IPS DF 19.7 (cell line): ENCODE results near the gene CPEB3.
"Not testable (repeated sequence)": the region's sequence is repeated elsewhere in the genome, so short reads cannot be mapped to it uniquely, and the experiment has no call there.

Source experiments
- DNase-seq: peaks from one replicate; pipeline ENCODE4 v3.0.0-alpha.2; 2013; ENCODE audit warnings: low read depth, low spot score

CPEB3 gene

GRCh38 chr10:92142949-92143348 is 147.9 kb downstream of the CPEB3 start:
- no peak for DNase-seq

- DNase-seq = no peak
These were observed 148.4 kb downstream of the CPEB3 start for GRCh38 chr10:92142512-92142911.

GRCh38 chr10:92141147-92141546 is 149.7 kb downstream of the CPEB3 start:
- DNase-seq = not testable (repeated sequence)

DNA sequence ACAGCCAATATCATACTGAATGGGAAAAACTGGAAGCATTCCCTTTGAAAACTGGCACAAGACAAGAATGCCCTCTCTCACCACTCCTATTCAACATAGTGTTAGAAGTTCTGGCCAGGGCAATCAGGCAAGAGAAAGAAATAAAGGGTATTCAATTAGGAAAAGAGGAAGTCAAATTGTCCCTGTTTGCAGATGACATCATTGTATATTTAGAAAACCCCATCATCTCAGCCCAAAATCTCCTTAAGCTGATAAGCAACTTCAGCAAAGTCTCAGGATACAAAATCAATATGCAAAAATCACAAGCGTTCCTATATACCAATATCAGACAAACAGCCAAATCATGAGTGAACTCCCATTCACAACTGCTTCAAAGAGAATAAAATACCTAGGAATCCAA is 156.8 kb downstream of the CPEB3 start:
- DNase-seq = not testable (repeated sequence)

GRCh38 chr10:92131275-92131820 is 159.5 kb downstream of the CPEB3 start:
- no peak for DNase-seq

GRCh38 chr10:92130622-92131274 is 160.1 kb downstream of the CPEB3 start:
- DNase-seq = no peak

- DNase-seq = no peak
These were observed 164.7 kb downstream of the CPEB3 start for GRCh38 chr10:92126100-92126650.

DNA sequence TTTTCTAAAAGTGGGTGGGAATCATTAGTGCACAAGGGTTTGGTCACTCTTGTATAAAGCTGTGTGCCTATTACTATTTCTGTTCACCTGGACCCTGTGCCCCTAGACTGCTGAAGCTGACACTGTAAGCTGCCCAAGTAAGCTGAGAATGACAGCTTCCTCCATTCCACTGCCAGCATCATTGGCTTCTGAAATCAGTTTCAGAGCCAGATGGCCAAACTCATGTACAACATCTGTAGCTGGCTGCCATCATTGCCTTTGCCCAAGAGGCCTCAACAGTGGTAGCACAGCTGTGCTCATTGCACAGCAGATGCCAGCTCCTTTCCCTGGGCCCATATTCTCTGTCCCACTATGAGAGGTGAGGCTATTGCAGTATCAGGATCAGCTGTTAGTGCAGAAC is 165.7 kb downstream of the CPEB3 start:
- DNase-seq = no peak

DNA sequence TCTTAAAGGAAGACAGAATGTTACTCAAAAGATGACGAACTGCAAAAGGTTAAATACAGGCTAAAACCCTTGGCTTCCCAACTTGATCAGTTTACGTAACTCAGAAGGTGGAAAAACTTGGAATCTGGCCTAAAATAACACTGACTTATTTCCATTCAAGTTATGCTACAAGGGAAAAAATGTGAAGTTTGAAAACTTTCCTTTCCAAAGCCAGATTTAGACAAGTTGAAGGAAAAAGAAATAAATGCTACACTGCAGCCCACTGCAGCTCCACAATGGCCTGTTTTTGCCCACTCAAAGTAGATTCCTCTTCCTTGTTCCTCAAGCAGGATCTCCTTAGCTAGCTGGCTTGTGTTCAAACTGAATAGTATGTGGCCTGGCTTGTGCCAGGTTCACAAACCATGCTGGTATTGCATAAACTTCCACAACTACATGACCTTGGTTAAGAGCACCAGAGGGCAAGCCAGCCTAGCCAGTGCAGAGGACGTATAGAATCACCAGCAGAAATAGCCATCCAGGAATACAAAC is 166.2 kb downstream of the CPEB3 start:
- DNase-seq = no peak

GRCh38 chr10:92124020-92124419 is 166.9 kb downstream of the CPEB3 start:
- no peak for DNase-seq

- DNase-seq = no peak
These were observed 167.9 kb downstream of the CPEB3 start for GRCh38 chr10:92122941-92123450.

DNA sequence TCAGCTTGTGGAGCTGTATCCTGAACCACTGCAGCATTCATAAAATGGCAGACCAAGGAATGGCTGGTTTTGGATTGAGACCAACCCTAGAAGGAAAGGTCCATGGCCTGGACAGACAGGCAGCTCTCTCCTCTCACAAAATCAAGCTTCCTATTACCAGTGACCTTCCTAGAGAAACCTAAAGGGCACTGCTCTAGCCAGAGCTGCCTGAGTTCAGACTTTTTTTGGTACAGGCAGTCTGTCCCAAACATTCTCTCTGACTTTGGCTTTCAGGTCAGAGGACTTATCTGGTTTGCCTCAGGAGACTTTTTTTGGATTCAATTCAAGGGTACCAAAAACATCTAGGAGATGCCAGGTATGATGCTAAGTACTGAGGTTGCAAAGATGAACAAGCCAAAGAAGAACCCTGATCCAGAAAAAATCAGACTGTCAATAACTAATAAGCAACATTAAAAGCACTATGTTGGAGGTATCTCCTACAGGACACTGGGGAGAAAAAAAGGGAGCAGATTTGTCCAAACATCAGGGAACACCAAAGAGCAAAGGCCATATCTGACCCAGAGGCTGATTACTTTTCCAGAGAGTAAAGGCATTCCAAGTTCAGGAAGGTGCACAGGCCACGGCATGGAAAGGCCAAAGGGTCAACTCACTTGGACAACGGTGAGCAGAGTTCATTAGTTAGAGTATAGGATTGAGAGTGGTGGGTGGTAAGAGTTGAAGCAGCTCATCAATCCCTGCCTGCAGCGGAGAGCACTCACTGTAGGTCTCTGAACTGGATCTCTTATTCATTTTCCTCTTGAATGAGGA is 169.0 kb downstream of the CPEB3 start:
- no peak for DNase-seq

DNA sequence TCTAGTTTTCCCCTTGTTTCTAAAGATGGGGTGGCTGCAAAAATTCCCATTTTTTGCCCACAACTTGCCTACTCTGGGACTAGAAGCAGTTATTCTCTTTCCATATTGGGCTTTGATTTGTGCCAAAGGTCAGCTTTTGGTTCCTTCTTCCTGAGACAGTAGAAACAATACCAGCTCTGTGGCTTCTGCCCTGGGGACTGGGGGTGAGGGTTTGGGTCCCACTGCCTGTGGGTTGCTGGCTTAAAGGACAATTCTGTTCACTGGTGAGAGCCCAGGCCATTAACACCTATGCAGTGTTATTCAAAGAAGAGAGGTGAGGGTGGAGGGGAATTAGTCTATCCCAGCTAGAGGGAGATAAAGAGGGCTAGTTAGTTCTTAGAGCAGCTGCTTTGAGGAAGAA is 171.5 kb downstream of the CPEB3 start:
- DNase-seq = no peak

GRCh38 chr10:92114917-92115316 is 176.0 kb downstream of the CPEB3 start:
- DNase-seq = not testable (repeated sequence)

DNA sequence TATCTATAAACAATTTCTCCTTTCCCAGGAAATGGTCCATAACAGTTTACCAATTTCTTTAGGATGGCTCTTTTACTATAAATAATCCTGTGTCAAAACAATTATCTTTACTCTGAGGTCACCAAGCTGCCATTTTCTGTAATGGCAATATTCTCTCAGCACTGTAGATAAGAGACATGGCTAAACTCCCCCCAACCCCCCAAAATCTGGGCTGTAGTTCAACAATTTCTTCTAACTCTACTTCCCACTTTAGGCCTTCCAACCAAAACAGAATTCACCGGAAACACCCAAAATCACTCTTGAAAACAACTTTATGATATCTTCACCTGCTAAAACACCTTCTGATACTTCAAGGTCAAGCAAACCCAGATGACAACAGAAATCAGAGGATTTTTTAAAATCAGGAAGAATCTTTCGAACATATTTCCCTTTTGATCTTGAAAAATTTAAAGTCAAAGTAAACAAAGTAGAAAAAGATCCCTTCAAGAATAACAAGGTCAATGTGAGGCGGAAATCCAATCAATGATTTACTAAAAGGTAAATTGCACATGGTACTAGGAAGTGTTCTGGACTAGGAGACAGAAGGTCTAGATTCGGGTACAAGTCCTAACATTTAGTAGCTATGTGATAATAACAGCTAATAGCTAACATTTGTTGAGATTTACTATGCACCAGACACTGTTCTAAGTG is 176.8 kb downstream of the CPEB3 start:
- DNase-seq = no peak

- DNase-seq = no peak
These were observed 178.4 kb downstream of the CPEB3 start for GRCh38 chr10:92112462-92112861.

- no peak for DNase-seq
These were observed 179.4 kb downstream of the CPEB3 start for GRCh38 chr10:92111336-92111939.

DNA sequence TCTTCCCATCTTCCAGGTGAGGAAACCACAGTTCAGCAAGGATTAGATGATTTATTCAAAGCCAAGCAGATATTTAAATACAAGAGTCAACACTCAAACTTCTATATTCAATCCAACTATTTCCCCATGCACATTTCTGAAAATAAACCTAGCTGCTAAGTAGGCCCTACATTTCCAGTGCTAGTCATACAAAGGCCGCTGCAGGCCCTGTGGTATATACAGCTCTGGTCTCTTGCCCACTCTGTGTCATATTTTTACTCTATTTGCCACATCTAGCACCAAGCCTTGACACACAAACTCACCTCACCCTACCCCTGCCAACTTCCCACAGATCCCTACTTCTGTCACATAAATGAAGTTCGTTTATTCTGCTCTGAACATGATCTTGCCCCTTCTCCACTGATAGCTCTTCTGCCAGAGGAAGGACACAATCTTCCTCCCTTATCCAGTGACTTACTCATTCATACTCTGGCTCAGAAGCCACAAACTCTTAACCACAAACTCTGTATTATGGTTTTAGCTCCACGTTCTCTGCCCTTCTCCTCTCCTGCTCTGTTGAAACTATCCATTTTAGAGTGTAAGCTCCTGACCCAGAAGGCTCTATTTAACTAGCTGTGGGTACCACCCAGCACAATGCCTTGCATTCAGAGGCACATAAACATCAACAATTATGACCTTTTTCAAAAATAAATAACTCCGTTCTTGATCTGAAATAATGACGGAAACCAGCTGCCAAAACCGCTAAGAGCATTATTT is 180.7 kb downstream of the CPEB3 start:
- DNase-seq = no peak

- DNase-seq = no peak
These were observed 182.1 kb downstream of the CPEB3 start for GRCh38 chr10:92108747-92109146.

- no peak for DNase-seq
These were observed 182.8 kb downstream of the CPEB3 start for GRCh38 chr10:92108120-92108519.
